GM13977 (cell line): ENCODE results near the gene RUFY4.

Source experiments
- DNase-seq: peaks from one replicate; pipeline ENCODE4 v3.0.0; 2012; ENCODE audit warnings: low spot score
- in situ Hi-C: fragments of 300-500 bp; cut with MboI; formaldehyde crosslinking; loops from one replicate; pipeline ENCODE4 v1.12.0; 2022; ENCODE audit warnings: low sequenced_read_pairs, low pct_unique_long_range_greater_than_20kb, mixed read lengths, inconsistent platforms; ENCODE audit not compliant: unreplicated experiment
- TF ChIP-seq, protein P1 (sequence below): IDR thresholded peaks from 2 replicates; pipeline ENCODE4 v1.5.1; 2012; ENCODE audit warnings: mild to moderate bottlenecking, control low read depth; ENCODE audit not compliant: insufficient read depth; ENCODE audit errors: extremely low read depth, missing control alignments

RUFY4 gene

DNA sequence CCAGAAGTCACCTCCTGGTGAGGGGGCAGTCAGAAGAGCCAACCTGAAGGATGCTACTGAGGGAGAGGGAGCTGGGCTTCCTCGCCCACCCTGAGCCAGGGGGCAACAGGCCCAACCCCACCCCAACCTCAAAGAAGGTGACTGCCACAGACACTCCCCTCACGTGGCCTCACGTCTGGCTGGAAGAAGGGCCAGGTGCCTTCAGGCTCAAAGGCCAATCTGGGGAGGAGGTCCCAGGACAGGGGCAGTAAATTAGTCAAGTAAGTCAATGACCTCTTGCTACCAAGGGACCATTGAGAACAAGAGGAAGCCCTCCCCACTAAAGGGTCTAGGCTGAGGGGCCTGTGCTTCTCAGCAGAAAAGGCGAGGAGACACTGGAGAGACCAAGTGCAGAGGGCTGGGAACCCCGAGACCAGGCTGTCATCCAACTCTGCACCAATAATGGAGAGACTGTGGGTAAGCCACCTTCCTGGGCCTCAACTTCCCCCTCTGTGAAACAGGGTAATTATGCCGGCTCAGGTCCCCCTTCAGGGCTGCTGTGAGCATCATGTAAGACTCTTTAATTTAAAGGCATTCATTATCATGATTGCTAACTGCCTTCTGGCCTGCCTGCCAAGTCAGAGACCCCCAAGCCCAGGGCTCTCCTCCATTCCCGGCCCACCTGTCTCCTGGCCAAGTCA, 46.1 kb upstream of the RUFY4 start:
- DNase-seq: no peak
- TF ChIP-seq, protein P1, sequence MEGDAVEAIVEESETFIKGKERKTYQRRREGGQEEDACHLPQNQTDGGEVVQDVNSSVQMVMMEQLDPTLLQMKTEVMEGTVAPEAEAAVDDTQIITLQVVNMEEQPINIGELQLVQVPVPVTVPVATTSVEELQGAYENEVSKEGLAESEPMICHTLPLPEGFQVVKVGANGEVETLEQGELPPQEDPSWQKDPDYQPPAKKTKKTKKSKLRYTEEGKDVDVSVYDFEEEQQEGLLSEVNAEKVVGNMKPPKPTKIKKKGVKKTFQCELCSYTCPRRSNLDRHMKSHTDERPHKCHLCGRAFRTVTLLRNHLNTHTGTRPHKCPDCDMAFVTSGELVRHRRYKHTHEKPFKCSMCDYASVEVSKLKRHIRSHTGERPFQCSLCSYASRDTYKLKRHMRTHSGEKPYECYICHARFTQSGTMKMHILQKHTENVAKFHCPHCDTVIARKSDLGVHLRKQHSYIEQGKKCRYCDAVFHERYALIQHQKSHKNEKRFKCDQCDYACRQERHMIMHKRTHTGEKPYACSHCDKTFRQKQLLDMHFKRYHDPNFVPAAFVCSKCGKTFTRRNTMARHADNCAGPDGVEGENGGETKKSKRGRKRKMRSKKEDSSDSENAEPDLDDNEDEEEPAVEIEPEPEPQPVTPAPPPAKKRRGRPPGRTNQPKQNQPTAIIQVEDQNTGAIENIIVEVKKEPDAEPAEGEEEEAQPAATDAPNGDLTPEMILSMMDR: no peak
- in situ Hi-C loops: no loop called here

- TF ChIP-seq, protein P1: no peak
- no peak for DNase-seq
- in situ Hi-C loops: no loop called here
These were observed 45.4 kb upstream of the RUFY4 start for GRCh38 chr2:218023636-218024035.

DNA sequence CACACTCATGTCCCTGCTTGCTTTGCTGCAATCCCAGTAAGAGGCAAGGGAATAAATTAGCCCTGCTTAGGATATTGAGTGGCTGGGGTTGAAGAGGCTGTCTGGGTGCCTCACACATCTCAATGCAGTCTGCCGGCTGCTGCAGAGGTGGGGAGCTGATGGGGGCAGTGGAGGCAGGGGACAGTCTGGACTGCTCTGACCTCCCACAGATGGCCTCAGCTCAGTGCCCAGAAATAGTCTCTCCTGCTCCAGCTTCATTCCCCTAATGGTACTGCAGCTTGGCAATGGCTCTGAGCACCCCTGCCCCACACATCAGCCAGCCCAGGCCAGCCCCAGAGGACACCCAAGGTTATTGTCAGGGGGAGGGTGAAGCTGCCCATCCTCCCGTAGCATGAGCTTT, 44.7 kb upstream of the RUFY4 start:
- DNase-seq: no peak
- in situ Hi-C loops: no loop called here
- TF ChIP-seq, protein P1: no peak

- TF ChIP-seq, protein P1: no peak
- in situ Hi-C loops: no loop called here
- no peak for DNase-seq
These were observed 44.2 kb upstream of the RUFY4 start for GRCh38 chr2:218024871-218025270.

DNA sequence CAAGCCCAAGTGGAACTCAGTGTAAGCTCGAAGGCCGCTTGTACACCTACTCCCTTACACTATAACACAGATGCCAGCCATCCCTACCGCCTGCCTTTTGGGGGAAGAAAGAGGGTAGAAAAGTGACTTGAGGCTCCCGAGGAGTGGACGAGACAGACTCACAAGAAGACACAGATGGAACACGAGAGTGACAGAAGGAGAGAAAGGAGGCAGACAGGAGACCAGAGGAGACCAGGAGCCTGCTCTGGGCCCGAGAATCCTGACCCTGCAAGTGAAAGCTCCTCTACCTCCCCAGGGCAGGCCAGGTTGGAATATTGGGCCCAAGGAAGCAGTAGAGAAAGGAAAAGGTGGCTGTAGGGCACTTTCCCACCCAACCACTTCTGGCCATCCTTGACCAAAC, 42.8 kb upstream of the RUFY4 start:
- no peak for DNase-seq
- in situ Hi-C loops: no loop called here
- TF ChIP-seq, protein P1: no peak

DNA sequence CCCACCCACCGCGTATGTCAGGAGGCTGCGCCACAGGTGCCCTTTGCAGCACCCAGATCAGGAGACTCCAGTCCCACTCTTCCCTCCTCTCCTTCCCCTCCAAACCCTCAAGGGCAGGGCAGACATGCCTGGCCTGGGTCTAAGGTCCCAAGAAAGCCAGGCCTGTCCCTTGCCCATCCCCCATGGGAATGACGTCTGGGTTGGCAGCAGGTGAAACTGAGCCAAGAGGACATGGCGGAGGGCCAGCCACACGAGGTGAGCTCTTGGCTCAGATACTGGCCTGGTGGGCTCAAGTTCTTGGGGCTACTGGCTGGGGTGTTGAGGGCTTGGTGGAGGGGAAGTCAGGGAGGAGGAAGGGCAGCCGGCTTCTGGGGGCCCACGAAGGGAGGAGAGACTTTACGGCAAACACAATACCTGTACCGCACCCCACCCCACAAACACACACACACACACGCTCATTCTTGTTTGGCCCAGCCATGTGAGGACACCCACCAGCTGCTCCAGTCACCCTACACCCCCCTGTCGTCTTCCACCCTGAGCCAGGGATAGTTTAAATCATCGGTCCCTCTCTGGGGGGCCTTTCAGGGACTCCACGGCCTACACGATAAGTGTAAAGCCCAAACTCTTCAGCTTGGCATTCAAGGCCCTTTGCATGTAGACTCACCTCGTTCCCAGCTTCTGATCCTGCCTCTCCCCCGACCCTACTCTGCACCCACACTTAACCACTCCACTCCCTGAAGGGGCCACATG, 42.2 kb upstream of the RUFY4 start:
- in situ Hi-C loops: no loop called here
- DNase-seq: no peak
- TF ChIP-seq, protein P1: no peak
